Bronchial epithelial cell (primary cell): Measurements from ENCODE around the gene HOXB7. TPM values are rescaled to one million over a fixed set of nuclear protein-coding genes. Genes with fewer than 3 reads are reported as not detected.

Source experiments
- DNase-seq: peaks from one replicate; pipeline ENCODE4 v3.0.0-alpha.2; 2010; ENCODE audit warnings: low read depth
- FAIRE-seq: peaks from 2 replicates; lab custom pipeline; 2011; peaks lifted over from hg19 to GRCh38; lab: Jason Lieb, UNC
- H3K27me3 ChIP-seq: 2 replicates; pipeline ENCODE4 v1.5.1; 2011; ENCODE audit warnings: low read length; ENCODE audit not compliant: control insufficient read depth, insufficient read depth
- H3K36me3 ChIP-seq: 2 replicates; pipeline ENCODE4 v1.5.1; 2011; ENCODE audit warnings: low read length; ENCODE audit not compliant: control insufficient read depth, insufficient read depth
- H3K4me3 ChIP-seq: 2 replicates; pipeline ENCODE4 v1.5.1; 2011; ENCODE audit warnings: mild to moderate bottlenecking, low read depth, low read length, control low read depth
- total RNA-seq: library from RNA; depleted of rRNA; stranded (reverse); fragments of >200 nt; gene quantifications from 2 replicates; pipeline ENCODE4 v1.2.1, GENCODE V29; 2014
- TF ChIP-seq, protein P1 (sequence below): IDR thresholded peaks from 2 replicates; pipeline ENCODE4 v1.5.1; 2011; ENCODE audit warnings: mild to moderate bottlenecking, moderate library complexity, low read length, control low read depth, inconsistent platforms; ENCODE audit not compliant: insufficient read depth, severe bottlenecking

The HOXB7 gene
- total RNA-seq, 1 donor from 2014 or later = not detected

DNA sequence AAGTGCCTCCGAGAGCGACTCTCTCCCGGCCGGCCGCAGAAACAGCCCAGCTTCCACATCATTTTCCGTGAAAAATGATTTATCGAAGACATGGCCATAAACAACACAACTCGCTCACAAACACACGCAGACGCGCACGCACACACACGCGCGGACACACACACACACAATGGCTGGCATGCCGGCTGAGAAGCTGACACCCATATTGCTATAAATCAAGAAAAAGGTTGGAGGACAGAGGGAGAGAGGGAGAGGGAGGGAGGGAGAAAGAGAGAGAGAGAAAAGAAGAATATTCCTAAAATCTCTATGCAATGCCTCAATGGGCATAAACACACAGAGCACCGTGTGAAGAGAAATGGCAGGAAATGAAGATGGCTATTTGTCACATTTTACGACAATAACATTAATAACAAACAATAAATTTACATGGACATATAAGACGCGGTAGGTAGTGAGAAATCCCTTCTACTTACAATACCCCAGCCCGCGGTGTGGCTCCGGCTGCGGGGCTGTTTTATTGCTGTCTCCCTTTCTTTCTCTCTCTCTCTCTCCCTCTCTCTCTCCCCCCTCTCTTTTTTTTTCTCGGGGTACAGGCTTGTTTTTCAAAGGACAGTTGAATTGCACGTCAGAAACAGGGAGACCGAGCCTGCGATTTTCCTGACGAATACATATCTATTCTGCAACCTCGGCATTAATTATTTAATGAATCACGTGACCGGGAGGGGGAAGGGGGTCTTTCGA lies 42.1 kb downstream of the HOXB7 start:
- FAIRE-seq (no peak), DNase-seq (no peak)
- peaks cover 82% of the 10 kb centered on the region for H3K27me3 ChIP-seq
- H3K4me3 ChIP-seq = no peak overlapping the region
- TF ChIP-seq, protein P1, sequence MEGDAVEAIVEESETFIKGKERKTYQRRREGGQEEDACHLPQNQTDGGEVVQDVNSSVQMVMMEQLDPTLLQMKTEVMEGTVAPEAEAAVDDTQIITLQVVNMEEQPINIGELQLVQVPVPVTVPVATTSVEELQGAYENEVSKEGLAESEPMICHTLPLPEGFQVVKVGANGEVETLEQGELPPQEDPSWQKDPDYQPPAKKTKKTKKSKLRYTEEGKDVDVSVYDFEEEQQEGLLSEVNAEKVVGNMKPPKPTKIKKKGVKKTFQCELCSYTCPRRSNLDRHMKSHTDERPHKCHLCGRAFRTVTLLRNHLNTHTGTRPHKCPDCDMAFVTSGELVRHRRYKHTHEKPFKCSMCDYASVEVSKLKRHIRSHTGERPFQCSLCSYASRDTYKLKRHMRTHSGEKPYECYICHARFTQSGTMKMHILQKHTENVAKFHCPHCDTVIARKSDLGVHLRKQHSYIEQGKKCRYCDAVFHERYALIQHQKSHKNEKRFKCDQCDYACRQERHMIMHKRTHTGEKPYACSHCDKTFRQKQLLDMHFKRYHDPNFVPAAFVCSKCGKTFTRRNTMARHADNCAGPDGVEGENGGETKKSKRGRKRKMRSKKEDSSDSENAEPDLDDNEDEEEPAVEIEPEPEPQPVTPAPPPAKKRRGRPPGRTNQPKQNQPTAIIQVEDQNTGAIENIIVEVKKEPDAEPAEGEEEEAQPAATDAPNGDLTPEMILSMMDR = no peak
- H3K36me3 ChIP-seq = no peaks in the 10 kb centered on the region

DNA sequence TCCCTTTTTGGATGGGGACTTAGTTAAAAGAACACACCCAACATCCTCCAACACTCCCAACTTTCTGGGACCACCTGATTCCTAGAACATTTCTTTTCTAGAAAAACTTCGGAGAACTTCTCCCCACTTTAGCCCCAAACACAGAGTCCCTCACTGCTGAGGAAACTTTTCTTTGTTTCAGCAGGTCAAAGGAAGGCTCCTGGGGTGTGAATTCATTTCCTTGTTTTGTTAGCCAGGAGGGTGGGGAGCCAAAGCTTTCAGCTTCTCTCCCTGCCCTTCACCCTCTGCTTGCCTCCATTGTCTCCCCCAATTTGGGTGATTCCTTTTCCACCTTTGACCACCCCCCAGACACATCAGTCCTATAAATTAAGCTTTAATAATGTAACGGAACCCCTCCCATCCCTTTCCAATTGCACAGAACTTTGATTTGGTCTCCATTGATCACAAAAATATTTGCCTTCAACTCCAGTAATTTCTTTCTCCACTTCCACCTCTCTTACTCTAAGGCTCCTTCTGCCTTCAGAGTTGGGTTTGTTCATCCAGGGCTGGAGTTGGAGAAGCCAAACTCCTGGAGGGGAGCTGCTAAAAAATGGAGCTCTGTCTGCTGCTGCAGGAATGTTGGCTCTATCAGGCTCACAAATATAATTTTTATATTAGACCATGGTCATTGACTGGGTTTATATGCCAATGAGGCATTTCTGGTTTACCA lies 43.0 kb downstream of the HOXB7 start:
- FAIRE-seq = no peak
- DNase-seq = no peak
- Histone ChIP-seq H3K36me3 (no peaks in the 10 kb centered on the region), H3K27me3 (peaks cover 83% of the 10 kb centered on the region), H3K4me3 (no peak overlapping the region)
- TF ChIP-seq, protein P1 = no peak

DNA sequence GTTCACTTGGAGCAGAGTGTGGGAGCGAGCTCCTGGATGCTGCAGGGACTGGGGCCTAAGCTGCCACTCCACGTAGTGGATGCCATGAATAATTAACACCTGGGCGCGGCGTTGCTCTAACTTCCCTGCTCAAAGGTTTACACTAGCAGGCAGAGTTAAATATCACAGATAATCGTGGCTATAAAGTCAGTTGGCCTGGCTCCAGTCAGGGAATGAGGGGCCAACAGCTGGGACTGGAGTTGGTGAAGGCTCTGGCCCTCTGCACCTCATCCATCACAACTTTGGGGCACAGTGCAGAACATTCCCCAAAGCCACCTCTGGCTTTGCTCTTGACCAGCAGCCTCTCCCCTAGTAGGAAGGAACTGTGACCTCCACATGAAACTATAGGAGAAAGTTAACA lies 43.6 kb downstream of the HOXB7 start:
- no peaks in the 10 kb centered on the region for H3K36me3 ChIP-seq
- DNase-seq = no peak
- TF ChIP-seq, protein P1 = no peak
- no peak overlapping the region for H3K4me3 ChIP-seq
- FAIRE-seq = no peak
- H3K27me3 ChIP-seq = peaks cover 83% of the 10 kb centered on the region

DNA sequence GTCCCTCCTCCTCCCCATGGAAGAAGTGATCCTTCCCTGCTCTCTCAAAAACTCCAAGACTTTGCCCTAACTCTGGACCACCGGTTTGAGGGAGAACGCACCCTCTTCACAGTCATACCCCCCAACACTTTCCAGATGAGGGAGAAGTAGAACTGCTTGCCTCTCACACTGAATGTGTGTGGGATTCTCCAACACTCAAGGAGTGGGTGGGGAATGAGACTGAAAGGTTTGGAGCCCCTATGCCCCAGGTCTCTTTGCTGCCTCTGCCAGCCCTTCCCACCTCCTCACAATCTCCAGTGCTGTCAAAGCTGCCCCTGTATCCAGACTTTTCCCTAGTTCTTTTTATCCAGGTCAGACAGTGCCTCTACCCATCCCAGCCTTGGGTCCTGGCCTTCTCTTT lies 44.1 kb downstream of the HOXB7 start:
- no peaks in the 10 kb centered on the region for H3K36me3 ChIP-seq
- FAIRE-seq = no peak

DNA sequence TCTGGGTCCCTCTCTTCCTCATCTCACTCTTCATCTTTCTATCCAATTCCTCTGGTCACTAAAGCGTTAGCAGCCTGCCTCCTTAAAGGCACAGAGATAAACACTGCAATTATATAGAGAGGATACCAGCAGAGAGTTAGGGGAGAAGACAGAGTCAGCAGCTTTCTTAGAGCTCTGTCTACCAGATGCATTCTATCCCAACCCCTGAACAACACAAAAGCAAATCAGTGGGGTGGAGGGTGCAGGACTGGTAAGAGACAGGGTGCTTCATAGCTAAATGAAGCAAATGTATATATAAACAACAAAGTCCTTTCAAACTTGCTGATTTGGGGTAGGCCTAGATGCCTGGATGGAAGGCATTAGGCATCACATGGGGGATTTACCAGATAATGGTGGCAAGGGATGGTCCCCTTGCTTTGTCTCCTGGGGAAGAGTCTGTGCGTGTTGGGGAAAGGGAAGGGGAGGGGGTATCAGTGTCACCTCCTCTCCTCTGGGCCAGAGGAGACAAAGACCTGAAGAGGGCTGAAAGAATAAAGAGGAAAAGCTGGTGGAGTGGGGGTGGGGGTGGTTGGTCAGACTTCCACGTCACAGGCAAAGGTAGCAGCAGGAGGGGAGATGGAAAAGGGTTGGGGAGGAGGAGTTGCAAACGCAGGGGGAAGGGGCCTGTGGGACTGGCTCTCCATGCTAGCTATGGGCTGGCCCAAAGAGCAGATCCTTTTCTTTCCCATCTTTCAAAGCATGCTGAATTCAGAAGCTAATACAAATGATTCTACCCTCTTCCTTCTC lies 44.7 kb downstream of the HOXB7 start:
- TF ChIP-seq, protein P1 = no peak
- Histone ChIP-seq H3K27me3 (peaks cover 83% of the 10 kb centered on the region), H3K36me3 (no peaks in the 10 kb centered on the region), H3K4me3 (no peak overlapping the region)
- FAIRE-seq (no peak), DNase-seq (no peak)

More for the DNA sequence above, 44.1 kb downstream of the HOXB7 start:
- DNase-seq = no peak
- TF ChIP-seq, protein P1 = no peak
- Histone ChIP-seq H3K4me3 (no peak overlapping the region), H3K27me3 (peaks cover 83% of the 10 kb centered on the region)
